GM18508 (cell line): ENCODE data around the gene UTS2B.
A peak's percentile ranks its signal among the peaks of the same experiment; 100 is the strongest.

Experiments used
- ATAC-seq: cut with Tn5 transposase; IDR thresholded peaks from one replicate; pipeline ENCODE4 v1.9.1; 2021; ENCODE audit warnings: moderate number of reproducible peaks; ENCODE audit not compliant: insufficient read depth, unreplicated experiment

UTS2B gene

GRCh38 chr3:191329654-191330529 is at the start of gene UTS2B:
TSS of gene UTS2B (minus strand) at chr3:191330526. CDS start at chr3:191282189, 48,337 bp downstream.
- peak; percentile 12 for ATAC-seq

DNA sequence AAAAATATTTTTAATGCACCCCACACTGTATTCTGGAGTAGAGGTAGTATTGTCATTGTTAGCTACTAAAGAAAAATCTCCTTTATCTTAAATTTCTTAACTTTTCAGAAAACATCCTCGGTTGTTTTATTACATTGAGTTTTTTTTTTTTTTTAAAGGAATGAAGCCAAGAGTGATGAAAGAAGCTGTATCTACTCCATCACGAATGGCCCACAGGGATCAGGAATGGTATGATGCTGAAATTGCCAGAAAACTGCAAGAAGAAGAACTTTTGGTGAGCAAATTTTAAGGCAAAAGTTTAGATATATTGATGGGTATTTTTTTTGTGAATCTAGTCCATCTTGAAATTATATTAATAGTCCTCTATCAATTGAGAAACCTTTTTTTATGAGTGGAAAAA is 49.7 kb upstream of the UTS2B start:
- no peak for ATAC-seq

GRCh38 chr3:191379446-191379845 is 49.1 kb upstream of the UTS2B start:
- no peak for ATAC-seq

- ATAC-seq = no peak
Measured at GRCh38 chr3:191378142-191378812, 48.0 kb upstream of the UTS2B start.

DNA sequence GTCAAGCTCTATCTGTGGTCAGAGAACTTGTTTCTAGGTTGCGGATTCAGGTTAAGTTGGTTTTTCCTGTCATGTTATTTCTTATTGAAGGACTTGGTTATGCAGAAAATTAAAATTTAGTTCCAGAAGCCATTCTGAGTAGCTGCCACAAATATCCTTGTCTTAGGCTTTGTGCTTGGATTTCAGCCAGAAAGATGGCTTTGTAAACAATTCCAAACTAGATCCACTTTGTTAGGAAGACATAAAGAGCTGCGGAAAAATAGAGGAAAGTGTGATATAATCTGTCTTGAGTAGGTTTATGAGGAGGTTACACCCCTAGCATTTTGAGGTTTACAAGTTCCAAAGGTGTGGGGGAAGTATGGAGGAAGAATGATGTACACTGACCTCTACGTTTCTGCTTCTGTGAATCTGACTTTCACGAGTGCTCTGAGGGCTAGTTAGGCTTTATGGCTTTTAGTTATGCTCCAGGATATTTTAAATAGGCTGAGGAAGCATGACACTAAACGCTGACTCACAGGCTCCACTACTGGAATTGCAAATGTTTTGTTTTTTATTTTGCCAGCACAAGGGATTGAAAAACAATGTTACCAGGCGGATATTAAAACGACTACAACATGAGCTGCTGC is 46.3 kb upstream of the UTS2B start:
- ATAC-seq = no peak

- no peak for ATAC-seq
Measured at GRCh38 chr3:191373327-191373726, 43.0 kb upstream of the UTS2B start.

- no peak for ATAC-seq
Measured at GRCh38 chr3:191372122-191372521, 41.8 kb upstream of the UTS2B start.

GRCh38 chr3:191369616-191370010 is 39.3 kb upstream of the UTS2B start:
- no peak for ATAC-seq

DNA sequence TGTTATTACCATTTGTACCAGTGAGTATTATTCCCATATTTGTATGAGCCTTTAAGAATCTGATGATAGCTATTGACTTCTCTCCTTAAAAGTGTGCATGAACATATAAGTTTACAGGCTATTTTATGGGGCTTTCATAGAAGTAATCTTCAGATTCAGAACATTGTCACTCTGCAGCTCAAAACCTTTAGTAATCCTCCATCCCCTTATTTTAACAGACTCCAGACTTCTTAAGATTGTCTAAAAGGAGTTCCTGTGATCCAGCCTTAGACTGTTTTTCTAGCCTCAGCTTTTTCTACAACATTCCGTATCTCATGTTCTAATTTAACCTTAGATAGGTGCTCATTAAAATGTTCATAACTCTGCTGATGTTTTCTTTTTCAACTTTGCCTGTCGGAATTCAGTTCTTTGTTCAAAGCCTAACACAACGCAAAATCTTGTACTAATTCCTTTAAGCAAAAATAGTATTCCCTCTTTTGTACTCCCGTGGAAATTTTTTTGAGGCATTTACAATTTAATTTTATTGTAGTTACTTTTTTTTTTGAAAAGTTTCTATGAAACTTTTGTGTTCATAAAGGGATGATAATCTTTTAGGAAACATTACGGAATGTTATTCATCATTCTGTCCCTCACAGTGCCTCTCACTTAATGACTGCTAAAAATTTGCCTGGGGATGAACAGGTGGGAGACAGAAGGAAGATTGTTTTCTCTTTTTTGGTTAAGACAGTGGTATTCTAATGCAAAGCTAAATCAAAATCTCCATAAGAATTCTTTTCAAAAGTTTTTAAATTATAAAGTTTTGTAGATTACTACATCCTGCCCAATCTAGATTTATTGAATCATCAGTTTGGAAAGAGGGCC is 38.7 kb upstream of the UTS2B start:
- no peak for ATAC-seq

DNA sequence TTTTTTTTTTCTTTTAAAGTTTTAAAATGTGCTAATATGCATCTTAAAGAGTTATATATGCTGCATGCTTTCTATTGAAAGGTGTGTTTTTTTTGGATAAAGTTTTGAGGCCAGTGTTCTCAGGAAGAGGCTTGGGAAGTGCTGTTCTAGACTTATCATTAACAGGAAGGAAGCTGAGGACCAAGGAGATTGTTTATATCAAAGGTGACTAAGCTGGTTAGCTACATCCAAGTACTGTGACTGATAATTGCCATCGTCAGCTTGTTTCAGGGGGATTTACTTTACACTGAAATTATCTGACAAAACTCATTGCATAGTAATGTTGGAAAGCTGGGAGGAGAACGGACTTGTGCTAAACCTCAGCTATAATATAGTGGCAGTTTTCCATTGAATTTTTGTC is 36.3 kb upstream of the UTS2B start:
- ATAC-seq = no peak

GRCh38 chr3:191363221-191363620 is 32.9 kb upstream of the UTS2B start:
- ATAC-seq = no peak

DNA sequence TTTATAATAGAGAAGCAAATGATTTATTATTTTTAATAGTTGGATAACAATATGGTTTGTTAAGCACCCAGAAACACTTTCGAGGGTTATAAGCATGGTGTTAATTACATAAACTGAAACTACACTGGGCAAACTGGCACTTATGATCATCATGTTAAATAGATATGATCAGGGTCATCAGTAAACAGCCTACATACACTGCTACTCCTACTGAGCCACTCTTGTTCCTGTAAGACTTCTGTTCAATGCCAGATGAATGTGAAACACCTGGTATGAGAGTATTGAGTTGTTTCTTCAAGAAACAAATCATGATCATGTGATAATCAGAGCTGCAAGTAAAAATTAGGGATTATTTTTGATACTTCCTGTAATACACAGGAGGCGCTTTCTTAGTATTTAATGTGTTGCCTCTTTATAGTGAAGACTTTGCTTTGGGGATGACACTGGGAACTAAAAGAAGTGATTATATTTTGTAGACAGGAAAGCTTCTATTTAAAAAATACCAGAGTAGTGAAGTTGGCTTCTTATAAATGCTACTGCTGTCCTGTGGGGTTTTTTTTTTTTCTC is 32.3 kb upstream of the UTS2B start:
- ATAC-seq = no peak

DNA sequence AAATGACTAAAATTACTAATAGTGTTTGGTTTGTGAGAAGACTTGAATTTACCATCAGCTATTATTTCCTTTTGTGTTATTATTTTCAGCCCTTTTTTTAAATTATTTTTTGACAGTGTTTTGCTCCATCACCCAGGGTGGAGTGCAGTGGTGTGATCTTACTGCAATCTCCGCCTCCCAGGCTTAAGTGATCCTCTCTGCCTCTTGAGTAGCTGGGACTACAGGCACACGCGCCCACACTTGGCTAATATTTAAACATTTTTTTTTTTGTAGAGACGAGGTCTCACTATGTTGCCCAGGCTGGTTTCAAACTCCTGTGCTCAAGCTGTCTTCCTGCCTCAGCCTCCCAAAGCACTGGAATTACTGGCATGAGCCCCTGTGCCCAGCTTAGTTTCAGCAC is 31.7 kb upstream of the UTS2B start:
- ATAC-seq = no peak

GRCh38 chr3:191361456-191361855 is 31.1 kb upstream of the UTS2B start:
- ATAC-seq = no peak

DNA sequence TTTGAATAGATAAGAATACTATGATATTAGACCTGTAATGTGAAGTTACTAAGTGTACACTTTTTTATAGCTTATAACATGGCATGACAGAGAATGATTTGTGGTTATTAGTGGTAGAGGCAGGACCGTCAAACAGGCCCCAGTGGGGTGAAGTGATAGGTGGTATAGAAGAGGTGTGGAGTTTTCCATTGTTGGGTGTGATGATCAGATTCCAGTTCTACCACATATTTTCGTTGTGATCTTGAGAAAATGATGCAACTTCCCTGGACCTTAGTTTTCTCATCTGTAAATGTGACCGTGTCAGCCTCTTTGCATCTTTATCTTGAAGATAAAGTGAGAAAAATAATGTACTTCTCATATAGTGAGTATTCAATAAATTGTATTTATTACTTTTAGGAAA is 30.3 kb upstream of the UTS2B start:
- ATAC-seq = no peak

- peak; percentile 30 for ATAC-seq
Measured at GRCh38 chr3:191358929-191359328, 28.6 kb upstream of the UTS2B start.

GRCh38 chr3:191357909-191358308 is 27.6 kb upstream of the UTS2B start:
- ATAC-seq = no peak

- no peak for ATAC-seq
Measured at GRCh38 chr3:191356631-191357439, 26.5 kb upstream of the UTS2B start.

- peak; percentile 68 for ATAC-seq
Measured at GRCh38 chr3:191355406-191355805, 25.1 kb upstream of the UTS2B start.
